Lower lobe of right lung (tissue), 2 donors: ENCODE measurements around the gene TLE7. TPM values are rescaled to one million over a fixed set of nuclear protein-coding genes. Genes with fewer than 3 reads are reported as not detected.

Source experiments
- ATAC-seq, 2 donors: fragments of 200-7000 bp; cut with Tn5 transposase; one replicate each; pipeline ENCODE4 v1.9.1; 2020 to 2022; ENCODE audit warnings: mild to moderate bottlenecking in 2 of 2, moderate library complexity in 2 of 2
- DNase-seq: peaks from one replicate; pipeline ENCODE4 v3.0.0-alpha.2; 2020
- H3K27ac ChIP-seq: fragments of 200-600 bp; one replicate; pipeline ENCODE4 v1.8.0; 2022
- H3K27me3 ChIP-seq: fragments of 200-600 bp; one replicate; pipeline ENCODE4 v1.8.0; 2022; ENCODE audit warnings: low read depth
- H3K36me3 ChIP-seq: fragments of 200-600 bp; one replicate; pipeline ENCODE4 v1.8.0; 2022; ENCODE audit warnings: mild to moderate bottlenecking
- H3K4me1 ChIP-seq: fragments of 200-600 bp; one replicate; pipeline ENCODE4 v1.8.0; 2022
- H3K4me3 ChIP-seq: fragments of 200-600 bp; one replicate; pipeline ENCODE4 v1.8.0; 2022; ENCODE audit warnings: mild to moderate bottlenecking
- H3K9me3 ChIP-seq: fragments of 200-600 bp; one replicate; pipeline ENCODE4 v1.8.0; 2022
- intact Hi-C: fragments of 100-400 bp; cut with DNase I; formaldehyde crosslinking; loops from one replicate; pipeline ENCODE4 v1.11.0; 2022
- total RNA-seq: library from RNA; stranded (reverse); fragmentation: NEBNext Ultra II Directional; extraction: Animal tissue kit (Norgen Biotek cat#: 25700); gene quantifications from one replicate; pipeline ENCODE4 v1.2.1, GENCODE V29; 2021
- TF ChIP-seq, protein P1 (sequence below): fragments of 200-600 bp; IDR thresholded peaks from one replicate; pipeline ENCODE4 v1.8.0; 2022; ENCODE audit warnings: antibody characterized with exemption, mild to moderate bottlenecking
- donor health status: DM: no; HTN: yes; CAD: no; lungs with severe emphysema.

TLE7 gene
- total RNA-seq, 1 donor from 2014 or later: not detected

DNA sequence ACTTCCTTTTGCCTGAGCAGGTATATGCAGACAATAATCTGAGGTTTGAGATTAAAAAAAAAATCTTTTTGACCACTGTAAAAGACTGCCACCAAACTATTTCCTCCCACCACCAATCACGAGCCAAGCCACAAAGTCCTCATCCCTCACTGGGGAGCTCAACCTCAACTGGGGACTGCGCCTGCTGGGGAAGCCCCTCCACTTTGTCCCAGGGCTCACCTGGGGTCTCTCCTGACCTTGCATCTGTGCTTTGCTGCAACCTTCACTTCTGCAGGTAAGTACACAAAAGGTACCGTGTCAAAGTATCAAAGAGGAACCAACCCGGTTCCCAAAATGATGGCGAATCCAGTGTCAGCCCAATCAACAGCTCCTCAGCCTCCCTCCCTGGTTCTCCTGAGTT, 35.5 kb downstream of the TLE7 start:
- Histone ChIP-seq H3K27me3 (peaks cover 25% of the 10 kb centered on the region), H3K9me3 (no peaks in the 10 kb centered on the region), H3K4me3 (no peak overlapping the region), H3K4me1 (no peaks in the 10 kb centered on the region), H3K36me3 (no peaks in the 10 kb centered on the region), H3K27ac (no peak overlapping the region)
- intact Hi-C loops: no loop called here
- no peak for ATAC-seq
- DNase-seq: no peak
- TF ChIP-seq, protein P1, sequence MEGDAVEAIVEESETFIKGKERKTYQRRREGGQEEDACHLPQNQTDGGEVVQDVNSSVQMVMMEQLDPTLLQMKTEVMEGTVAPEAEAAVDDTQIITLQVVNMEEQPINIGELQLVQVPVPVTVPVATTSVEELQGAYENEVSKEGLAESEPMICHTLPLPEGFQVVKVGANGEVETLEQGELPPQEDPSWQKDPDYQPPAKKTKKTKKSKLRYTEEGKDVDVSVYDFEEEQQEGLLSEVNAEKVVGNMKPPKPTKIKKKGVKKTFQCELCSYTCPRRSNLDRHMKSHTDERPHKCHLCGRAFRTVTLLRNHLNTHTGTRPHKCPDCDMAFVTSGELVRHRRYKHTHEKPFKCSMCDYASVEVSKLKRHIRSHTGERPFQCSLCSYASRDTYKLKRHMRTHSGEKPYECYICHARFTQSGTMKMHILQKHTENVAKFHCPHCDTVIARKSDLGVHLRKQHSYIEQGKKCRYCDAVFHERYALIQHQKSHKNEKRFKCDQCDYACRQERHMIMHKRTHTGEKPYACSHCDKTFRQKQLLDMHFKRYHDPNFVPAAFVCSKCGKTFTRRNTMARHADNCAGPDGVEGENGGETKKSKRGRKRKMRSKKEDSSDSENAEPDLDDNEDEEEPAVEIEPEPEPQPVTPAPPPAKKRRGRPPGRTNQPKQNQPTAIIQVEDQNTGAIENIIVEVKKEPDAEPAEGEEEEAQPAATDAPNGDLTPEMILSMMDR: no peak

DNA sequence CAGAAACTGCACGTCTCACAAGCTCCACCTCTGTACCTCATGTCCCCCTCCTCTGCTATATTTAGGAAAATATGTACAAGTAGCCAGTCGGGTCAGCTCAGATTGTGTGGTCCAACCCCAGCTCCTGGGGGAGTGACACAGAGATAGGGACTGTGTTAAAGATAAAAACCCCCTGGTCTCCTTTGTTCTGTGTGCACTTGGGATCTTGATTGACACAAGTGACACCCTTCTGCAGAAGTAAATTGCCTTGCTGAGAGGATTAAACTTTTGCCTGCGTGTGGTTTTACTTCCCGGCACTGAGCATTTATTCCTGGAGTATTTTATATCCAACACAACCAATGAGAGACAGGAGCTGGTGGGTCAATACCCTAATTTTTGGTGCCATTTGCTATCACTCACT, 37.5 kb downstream of the TLE7 start:
- Histone ChIP-seq H3K27ac (no peak overlapping the region), H3K27me3 (peaks cover 20% of the 10 kb centered on the region)

DNA sequence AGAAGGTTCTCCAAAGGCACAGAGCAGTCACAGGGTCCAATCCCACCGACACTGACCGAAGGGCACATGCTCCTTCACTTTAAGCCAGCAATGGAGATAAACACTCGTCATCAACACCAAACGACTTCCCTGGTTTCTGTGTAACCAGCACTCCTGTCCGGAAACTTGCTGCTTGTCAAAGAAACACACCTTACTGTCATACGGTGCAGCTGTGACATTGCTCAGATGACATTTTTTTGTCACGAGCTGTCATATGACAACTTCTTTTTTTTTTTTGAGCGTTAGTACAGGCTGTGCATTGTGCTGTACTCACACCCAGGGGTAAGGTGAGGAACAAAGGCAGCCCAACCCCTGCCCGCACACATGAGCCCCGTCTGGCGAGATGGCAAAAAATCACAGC, 39.2 kb downstream of the TLE7 start:
- Histone ChIP-seq H3K36me3 (no peaks in the 10 kb centered on the region), H3K4me3 (no peak overlapping the region), H3K9me3 (no peaks in the 10 kb centered on the region), H3K27ac (no peak overlapping the region), H3K27me3 (peaks cover 23% of the 10 kb centered on the region), H3K4me1 (no peaks in the 10 kb centered on the region)
- DNase-seq (no peak), ATAC-seq (no peak)
- intact Hi-C loops: no loop called here
- TF ChIP-seq, protein P1: no peak

More for the DNA sequence above, 37.5 kb downstream of the TLE7 start:
- ATAC-seq: no peak
- no peaks in the 10 kb centered on the region for H3K36me3 ChIP-seq
- H3K4me1 ChIP-seq: no peaks in the 10 kb centered on the region
- intact Hi-C loops: no loop called here
- no peaks in the 10 kb centered on the region for H3K9me3 ChIP-seq
- no peak for DNase-seq
- TF ChIP-seq, protein P1: no peak
- H3K4me3 ChIP-seq: no peak overlapping the region

DNA sequence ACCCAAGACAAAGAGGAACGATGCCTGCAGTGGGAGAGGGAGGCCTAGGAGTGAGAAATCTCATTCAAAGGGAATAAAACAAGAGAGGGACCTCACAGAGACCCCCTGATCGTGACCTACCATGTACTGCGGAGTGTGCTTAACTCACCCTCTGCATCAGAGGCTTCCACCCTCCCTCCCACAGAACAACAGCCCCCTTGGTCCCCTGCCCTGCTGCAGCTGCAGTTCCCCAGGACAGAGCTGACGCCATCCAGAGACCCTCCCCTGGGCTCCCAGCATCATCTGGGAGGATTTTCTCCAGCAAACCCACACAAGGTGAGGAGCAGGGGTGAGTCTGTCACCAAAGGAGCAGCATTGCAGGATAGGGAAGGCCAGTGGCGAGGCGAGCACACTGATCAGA, 39.8 kb downstream of the TLE7 start:
- Histone ChIP-seq H3K9me3 (no peaks in the 10 kb centered on the region), H3K4me3 (no peak overlapping the region), H3K36me3 (no peaks in the 10 kb centered on the region), H3K27ac (no peak overlapping the region), H3K4me1 (no peaks in the 10 kb centered on the region), H3K27me3 (peaks cover 19% of the 10 kb centered on the region)
- ATAC-seq (no peak), DNase-seq (no peak)
- TF ChIP-seq, protein P1: no peak
- intact Hi-C loops: no loop called here

DNA sequence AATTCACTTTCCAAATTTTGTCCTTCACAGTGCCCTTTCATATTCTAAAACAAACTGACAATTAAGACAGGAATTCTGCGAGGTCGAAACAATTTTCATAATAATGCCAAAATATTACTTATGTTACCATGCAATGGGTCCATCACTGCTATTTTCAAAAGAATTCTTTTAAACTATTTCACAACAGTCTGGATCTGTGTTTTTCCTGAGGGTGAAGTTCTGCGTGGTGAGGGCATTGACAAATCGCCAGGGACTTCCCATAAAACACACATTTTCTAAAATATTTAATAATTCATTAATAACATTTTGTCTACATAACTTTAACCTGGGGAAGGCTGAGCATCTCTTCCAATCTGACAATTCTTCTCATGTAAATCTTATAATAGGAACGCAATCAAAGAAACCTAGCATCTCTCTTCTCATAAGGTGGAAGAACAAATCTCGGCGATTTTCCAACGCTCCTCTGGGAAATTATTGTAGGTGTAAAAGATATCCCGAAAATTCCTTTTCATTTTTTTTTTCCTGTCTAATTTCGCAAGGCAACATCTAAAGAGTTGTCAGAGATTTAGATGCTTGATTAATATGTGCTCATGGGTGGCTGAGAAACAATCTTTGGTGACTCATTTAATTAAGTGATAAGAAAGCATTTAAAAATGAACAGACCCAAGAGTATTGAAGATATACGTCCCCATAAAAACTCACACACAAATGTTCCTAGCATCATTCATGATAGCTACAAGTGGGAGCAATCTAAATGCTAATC, 41.9 kb downstream of the TLE7 start:
- ATAC-seq: no peak

More for the DNA sequence above, 41.9 kb downstream of the TLE7 start:
- Histone ChIP-seq H3K27ac (no peak overlapping the region), H3K4me1 (no peaks in the 10 kb centered on the region), H3K36me3 (no peaks in the 10 kb centered on the region), H3K9me3 (no peaks in the 10 kb centered on the region), H3K27me3 (peaks cover 18% of the 10 kb centered on the region), H3K4me3 (no peak overlapping the region)
- no peak for DNase-seq
- intact Hi-C loops: no loop called here
- TF ChIP-seq, protein P1: no peak
